Anterior cingulate cortex (tissue), 58 donors: ENCODE data around the gene LRAT.

ENCODE experiments used
- DNase-seq, 58 donors: peaks; one replicate each; lab custom pipeline; 2025; lab: John Stamatoyannopoulos, UW

LRAT gene

GRCh38 chr4:154757713-154758112, 13.9 kb downstream of the LRAT start:
- DNase-seq, result no peak

- DNase-seq, result no peak
Measured at GRCh38 chr4:154760895-154761294, 17.1 kb downstream of the LRAT start.

GRCh38 chr4:154778264-154778663, 34.5 kb downstream of the LRAT start:
- DNase-seq, result no peak

DNA sequence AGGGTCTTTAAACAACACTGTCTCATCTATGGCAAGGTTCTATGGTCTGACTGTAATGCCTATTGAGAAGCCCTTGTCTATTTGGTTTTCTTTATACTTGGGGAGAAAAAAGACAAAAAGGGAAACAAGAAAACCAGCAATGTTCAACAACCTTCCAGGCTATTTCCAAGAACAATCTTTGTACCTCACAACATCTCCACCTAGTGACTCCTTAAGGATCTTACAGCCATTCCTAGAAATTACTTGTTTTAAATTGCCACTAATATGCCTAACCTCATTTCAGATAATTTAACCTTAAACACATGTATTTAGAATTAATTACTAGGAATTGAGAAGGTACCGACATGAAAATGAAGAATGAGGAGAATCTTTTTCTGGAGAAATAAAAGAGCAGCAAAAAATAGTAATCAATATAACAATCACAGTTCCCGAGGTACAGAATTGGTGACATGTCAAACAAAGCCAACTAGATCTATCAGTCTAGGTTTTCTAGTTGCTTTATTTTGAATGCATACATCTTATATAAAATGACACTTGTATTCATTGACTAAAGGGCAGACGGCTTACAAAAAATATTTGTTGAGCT, 35.7 kb downstream of the LRAT start:
- no peak for DNase-seq

- no peak for DNase-seq
Measured at GRCh38 chr4:154781126-154781982, 37.6 kb downstream of the LRAT start, which contains the start of gene RBM46. Gene RBM46 (plus strand): TSS chr4:154781272. CDS start chr4:154796753, 15,481 bp downstream.

DNA sequence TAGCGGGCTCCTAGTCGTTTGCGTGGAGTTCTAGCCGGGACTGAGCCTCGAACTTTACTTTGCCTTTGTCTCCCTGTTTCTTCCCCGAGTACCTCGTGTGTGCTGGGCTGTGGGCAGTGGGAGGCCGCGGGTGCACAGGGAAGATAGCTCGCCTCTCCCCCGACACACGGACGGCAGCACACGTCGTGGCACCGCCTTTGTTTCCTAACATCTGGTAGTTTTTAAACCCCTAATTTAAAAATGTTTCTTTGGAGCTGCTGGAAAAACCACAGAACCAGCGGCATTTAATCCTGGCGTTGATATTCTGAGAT, 38.1 kb downstream of the LRAT start:
- DNase-seq, result no peak
